NCI-H1417 (cell line): ENCODE data around the gene ZDHHC21.
A peak's percentile ranks its signal among the peaks of the same experiment; 100 is the strongest.
"Not testable (repeated sequence)": the region's sequence is repeated elsewhere in the genome, so short reads cannot be mapped to it uniquely, and the experiment has no call there.

Experiments
- DNase-seq, 3 experiments: peaks; one replicate each; lab custom pipeline; 2025; lab: John Stamatoyannopoulos, UW

ZDHHC21 gene

GRCh38 chr9:14682616-14683015 lies 10.6 kb downstream of the ZDHHC21 start:
- not testable (repeated sequence) for DNase-seq

- DNase-seq, result no peak
These were observed 14.5 kb downstream of the ZDHHC21 start for GRCh38 chr9:14678776-14679175.

GRCh38 chr9:14677872-14678271 lies 15.4 kb downstream of the ZDHHC21 start:
- no peak for DNase-seq

- no peak for DNase-seq
These were observed 15.8 kb downstream of the ZDHHC21 start for GRCh38 chr9:14677396-14677795.

GRCh38 chr9:14674630-14675029 lies 18.6 kb downstream of the ZDHHC21 start:
- no peak for DNase-seq

GRCh38 chr9:14671377-14671776 lies 21.9 kb downstream of the ZDHHC21 start:
- no peak for DNase-seq

GRCh38 chr9:14670718-14671117 lies 22.5 kb downstream of the ZDHHC21 start:
- DNase-seq, result no peak

- not testable (repeated sequence) for DNase-seq
These were observed 29.2 kb downstream of the ZDHHC21 start for GRCh38 chr9:14664022-14664421.

GRCh38 chr9:14662060-14662453 lies 31.2 kb downstream of the ZDHHC21 start:
- no peak for DNase-seq

GRCh38 chr9:14661421-14662059 lies 31.7 kb downstream of the ZDHHC21 start:
- peak; percentile 0 to 50 (median 43) for DNase-seq

GRCh38 chr9:14660721-14661120 lies 32.5 kb downstream of the ZDHHC21 start:
- no peak for DNase-seq

- no peak for DNase-seq
These were observed 38.3 kb downstream of the ZDHHC21 start for GRCh38 chr9:14654932-14655331.

GRCh38 chr9:14653511-14653910 lies 39.7 kb downstream of the ZDHHC21 start:
- DNase-seq, result peak in 1 of 3 experiments; percentile 4

- peak in 2 of 3 experiments; percentile 21 to 27 for DNase-seq
These were observed 40.4 kb downstream of the ZDHHC21 start for GRCh38 chr9:14652729-14653377.

GRCh38 chr9:14650596-14650995 lies 42.6 kb downstream of the ZDHHC21 start:
- no peak for DNase-seq

GRCh38 chr9:14645648-14646047 lies 47.6 kb downstream of the ZDHHC21 start:
- DNase-seq, result no peak

- no peak for DNase-seq
These were observed 52.3 kb downstream of the ZDHHC21 start for GRCh38 chr9:14640967-14641366.

GRCh38 chr9:14640294-14640693 lies 52.9 kb downstream of the ZDHHC21 start:
- DNase-seq, result no peak

GRCh38 chr9:14633906-14634565 lies 59.2 kb downstream of the ZDHHC21 start:
- DNase-seq, result no peak

GRCh38 chr9:14633148-14633547 lies 60.1 kb downstream of the ZDHHC21 start:
- no peak for DNase-seq

GRCh38 chr9:14627513-14627912 lies 65.7 kb downstream of the ZDHHC21 start:
- peak in 1 of 3 experiments; percentile 12 for DNase-seq

- DNase-seq, result peak in 1 of 3 experiments; percentile 4
These were observed 74.3 kb downstream of the ZDHHC21 start for GRCh38 chr9:14618836-14619420.
